GM19463 (cell line): ENCODE measurements around the gene GNG10.
"Not testable (repeated sequence)": the region's sequence is repeated elsewhere in the genome, so short reads cannot be mapped to it uniquely, and the experiment has no call there.

ENCODE experiments used
- ATAC-seq: cut with Tn5 transposase; IDR thresholded peaks from one replicate; pipeline ENCODE4 v1.9.1; 2021; ENCODE audit warnings: mild to moderate bottlenecking, moderate library complexity; ENCODE audit not compliant: unreplicated experiment

Gene GNG10

GRCh38 chr9:111661150-111661801 is at the start of gene GNG10:
Gene GNG10, plus strand, starts transcription at chr9:111661605. Its CDS starts 30 bp downstream, at chr9:111661635.
- ATAC-seq = peak; percentile 90

DNA sequence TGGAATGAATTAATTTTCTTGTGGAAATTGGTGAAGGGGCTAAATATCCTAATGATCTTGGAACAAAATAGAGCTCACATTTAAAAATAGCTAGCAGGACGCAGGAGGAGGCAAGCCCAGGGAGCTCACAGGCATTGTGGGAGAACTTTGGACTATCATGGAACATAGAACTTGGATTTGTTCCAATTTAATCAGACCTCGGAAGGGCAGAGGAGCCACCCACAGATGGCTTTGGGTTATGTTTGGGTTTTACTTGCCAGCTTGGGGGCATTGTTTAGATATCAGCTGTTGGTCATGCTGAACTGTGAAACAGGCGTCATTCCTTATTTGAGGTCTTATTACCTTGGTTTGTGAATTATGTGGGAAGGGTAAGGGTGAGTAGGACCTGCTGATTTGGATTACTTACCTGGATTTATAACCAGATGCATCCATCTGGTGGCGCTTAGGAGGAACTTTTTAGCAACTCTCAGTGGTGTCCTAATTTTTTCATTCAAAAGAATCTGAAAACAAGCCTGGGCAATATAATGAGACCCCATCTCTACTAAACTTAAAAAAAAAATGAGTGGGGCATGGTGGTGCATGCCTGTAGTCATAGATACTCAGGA is 47.9 kb upstream of the GNG10 start:
- no peak for ATAC-seq

DNA sequence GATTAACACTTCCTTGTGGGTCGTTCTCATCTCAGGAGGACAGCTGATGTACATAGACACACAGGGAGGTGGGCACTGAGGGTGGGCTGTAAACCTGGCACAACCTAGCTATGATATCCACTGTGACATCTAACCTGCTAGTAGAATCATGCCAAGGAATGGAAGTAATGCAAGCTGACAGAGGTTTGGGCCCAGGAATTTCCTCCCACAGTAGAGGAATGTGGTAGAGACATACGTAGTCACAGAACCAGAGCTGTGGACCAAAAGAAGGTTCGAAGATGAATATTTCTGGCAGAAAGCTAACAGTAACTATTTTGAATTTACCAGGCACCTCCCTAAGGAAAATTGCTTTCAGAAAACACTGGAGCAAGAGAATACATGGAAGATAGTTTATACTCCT is 45.5 kb upstream of the GNG10 start:
- no peak for ATAC-seq

- ATAC-seq = not testable (repeated sequence)
These were observed 44.1 kb upstream of the GNG10 start for GRCh38 chr9:111617349-111617748.

DNA sequence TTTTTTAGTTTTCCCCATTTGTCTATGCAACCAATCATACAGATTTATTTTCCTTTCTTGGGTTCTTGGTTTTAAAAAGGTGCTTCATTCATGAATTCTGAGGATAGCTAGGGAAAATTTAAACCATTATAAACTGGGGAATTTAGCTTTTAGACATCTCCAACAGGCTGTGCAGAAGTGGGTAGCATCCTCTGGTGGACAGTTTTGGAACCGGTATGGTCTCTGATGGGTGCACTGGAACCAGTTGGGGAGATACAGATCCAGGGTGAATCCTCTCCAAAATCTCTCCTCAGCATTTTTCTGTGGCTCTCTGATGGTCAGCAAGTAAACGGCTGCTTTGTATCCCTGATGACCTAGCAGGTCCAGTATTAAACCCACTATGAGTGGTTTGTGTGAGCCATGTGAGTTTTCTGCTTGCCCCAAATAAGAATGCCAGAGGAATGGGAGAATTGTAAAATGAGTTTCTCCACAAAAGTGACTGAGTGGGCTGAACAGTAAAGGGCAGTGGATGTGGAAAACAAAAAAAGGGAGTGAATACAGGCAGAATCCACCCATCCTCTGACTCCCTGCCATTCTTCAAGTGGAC is 39.4 kb upstream of the GNG10 start:
- no peak for ATAC-seq

DNA sequence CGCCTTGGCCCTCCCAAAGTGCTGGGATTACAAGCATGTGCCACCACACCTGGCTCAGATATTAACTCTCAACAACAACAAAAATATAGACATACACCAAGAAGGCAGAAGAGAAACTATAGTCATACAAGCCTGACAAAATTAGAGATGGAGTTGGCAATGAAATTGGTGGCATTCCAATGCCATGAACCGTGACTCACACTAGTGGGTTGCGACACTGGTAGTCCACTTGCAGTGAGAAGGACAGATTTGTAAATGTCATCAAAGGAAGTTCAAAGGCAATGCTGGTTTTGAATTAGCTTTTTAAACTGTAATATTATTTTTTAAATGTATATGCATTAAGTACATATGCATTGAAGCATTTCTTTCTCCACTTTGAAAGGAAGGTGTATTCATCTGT is 38.8 kb upstream of the GNG10 start:
- ATAC-seq = no peak

DNA sequence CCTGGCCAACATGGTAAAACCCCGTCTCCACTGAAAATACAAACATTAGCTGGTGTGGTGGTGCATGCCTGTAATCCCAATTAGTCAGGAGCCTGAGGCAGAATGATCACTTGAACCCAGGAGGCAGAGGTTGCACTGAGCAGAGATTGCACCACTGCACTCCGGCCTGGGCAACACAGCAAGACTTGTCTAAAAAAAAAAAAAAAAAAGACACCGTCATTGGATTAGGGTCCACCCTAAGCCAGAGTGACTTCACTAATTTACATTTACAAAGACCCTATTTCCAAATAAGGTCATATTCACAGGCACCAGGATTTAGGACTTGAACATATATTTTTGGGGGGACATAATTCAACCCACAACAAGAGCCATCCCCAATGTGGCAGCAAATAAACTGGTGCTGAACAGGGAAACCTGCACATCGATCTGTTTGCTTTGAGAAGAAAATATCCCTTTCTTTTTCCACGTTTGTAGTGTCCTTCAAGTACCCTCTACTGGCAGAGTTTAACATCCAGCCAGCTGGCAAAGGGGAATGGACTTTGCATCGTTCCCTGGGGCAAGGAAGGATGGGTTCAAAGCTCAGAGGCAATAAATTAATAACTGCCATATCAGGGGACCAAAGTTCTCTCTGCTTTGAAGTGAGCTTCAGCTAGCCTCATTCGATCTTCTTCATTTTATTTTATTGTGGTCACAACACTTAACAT is 34.0 kb upstream of the GNG10 start:
- ATAC-seq = no peak

GRCh38 chr9:111628411-111628810 is 33.0 kb upstream of the GNG10 start:
- no peak for ATAC-seq

DNA sequence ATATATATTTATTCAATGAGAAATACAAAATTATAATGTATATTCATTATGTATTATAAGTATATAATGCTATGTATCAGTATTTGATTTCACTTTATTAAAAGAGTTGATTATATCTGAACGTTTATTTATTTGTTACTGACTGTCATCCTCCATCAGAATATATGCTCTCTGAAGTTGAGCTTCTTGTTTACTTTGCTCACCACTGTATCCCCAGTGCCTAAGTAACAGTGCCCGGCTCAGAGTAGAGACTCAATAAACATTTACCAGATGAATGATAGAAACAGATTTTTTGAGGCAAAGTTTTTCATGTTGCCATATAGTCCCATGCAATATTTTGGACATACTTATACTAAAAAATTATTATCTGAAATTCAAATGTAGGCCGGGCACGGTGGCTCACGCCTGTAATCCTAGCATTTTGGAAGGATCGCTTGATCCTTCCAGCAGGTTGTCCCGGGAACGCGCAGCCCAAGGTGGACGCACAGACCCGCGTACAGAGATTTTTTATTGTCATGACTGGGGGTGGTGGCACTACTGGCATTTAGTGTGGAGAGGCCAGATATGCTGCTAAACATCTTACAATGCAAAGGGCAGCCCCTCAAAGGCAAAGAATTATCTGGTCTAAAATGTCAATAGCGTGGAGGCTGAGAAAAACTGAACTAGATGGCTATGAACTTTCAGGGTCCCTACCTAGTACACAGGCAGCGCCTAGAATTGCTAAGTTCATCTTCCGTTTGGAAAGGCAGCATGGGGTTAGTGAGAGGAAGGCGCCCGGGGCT is 31.0 kb upstream of the GNG10 start:
- ATAC-seq = peak; percentile 7

- no peak for ATAC-seq
These were observed 30.5 kb upstream of the GNG10 start for GRCh38 chr9:111630964-111631213.

DNA sequence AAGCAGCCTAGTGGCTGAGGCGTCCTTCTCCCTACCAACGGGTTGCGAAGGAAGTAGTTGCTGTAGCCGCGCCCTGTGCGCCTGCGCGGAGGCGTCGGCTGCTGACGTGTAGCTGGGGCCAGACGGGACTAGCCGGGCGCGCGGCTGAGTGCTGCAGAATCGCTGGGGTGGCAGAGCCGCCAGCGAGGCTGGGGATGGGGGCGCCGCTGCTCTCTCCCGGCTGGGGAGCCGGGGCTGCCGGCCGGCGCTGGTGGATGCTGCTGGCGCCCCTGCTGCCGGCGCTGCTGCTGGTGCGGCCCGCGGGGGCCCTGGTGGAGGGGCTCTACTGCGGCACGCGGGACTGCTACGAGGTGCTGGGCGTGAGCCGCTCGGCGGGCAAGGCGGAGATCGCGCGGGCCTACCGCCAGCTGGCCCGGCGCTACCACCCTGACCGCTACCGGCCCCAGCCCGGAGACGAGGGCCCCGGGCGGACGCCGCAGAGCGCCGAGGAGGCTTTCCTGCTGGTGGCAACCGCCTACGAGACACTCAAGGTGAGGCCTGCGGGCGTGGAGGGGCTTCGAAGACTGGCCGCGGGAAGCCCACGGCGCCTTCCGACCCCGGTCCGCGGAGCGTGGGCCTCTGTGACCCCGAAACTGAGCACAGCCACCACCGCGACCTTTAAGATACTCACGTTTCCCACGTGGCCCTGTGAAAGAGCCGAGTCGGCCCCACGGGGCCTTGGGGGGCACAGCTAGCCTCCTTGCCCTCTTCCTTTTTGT is 30.0 kb upstream of the GNG10 start, which contains the start of gene DNAJC25:
Gene DNAJC25, plus strand, starts transcription at position 121 of the 758 bp plus-strand sequence. Its CDS starts 74 bp downstream, at position 195.
- ATAC-seq = peak; percentile 97

- no peak for ATAC-seq
These were observed 29.3 kb upstream of the GNG10 start for GRCh38 chr9:111632060-111632459.

- ATAC-seq = no peak
These were observed 28.6 kb upstream of the GNG10 start for GRCh38 chr9:111632695-111633388.

GRCh38 chr9:111633389-111633736 is 28.0 kb upstream of the GNG10 start:
- ATAC-seq = no peak

GRCh38 chr9:111634860-111635259 is 26.5 kb upstream of the GNG10 start:
- no peak for ATAC-seq

DNA sequence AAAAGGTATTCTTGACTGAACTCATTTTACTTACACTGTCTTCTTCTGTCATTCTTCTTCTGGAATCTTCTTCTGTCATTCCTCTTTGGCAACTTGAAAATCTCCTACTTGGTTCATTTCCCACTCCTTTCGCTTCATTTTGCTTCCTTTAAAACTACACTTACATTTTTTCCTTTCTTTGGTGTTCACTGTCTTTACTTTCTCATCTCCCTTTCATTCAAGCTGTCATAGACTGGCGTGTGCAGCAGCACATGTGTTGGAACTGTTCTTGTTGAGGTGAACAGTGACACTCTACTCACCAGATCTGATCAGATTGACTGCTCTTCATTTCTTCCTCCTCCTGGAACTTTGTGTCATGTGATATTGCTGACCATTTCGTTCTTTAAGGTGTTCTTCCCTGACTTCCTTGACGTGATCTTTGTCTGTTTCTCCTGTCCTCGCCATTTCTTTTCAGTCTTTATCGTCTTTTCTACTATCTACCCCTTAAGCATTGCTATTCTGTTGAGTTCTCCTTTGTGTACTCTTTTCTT is 23.9 kb upstream of the GNG10 start:
- ATAC-seq = no peak

DNA sequence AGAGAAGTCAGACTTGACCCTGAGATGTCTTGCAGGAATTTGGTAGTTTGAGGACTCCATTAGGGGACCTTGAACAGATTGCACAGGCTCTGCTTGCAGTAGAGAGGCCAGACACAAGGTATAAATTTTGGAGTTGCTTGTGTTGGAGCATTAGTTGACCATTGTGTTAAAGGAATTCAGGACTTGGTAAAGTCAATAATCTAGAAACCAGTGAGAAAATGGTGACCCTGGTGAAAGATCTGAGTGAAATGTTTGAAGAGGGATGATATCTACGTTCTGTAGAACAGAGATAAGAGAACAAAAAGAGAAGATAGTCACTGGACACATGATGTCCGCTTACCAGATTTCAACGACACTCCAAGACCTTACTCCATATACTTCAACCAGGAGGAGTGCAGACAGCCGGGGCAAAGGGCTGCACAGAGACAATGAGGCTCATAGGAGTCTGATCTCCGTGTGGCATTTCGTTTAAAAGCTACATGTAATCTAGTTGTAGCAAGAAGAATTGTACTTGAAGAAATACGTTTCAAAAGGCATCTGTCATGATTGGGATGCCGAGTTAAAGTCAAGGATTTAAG is 17.1 kb upstream of the GNG10 start:
- ATAC-seq = no peak

- no peak for ATAC-seq
These were observed 15.6 kb upstream of the GNG10 start for GRCh38 chr9:111645806-111646205.

DNA sequence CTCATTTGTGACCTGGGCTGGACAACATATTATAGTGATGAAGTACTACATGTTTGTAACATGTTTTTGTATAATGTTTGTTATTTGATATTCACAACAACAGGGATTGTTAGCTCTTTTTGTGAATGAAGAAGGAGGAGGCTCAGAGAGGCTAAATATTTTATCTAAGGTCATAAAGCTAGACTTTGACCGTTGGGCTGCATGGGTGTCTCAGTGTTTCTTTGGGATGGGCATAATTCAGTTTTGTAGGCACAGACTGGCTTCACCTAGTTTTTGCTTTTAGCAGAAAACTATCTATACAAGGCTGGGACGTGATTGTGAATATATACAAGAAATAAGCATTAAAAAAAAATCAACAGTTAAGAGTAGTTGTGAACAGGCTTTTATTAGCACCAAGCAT is 15.0 kb upstream of the GNG10 start:
- ATAC-seq = no peak
